Mucosa of descending colon (tissue), 3 donors: ENCODE results near the gene TMEM267. TPM values are rescaled to one million over a fixed set of nuclear protein-coding genes. Genes with fewer than 3 reads are reported as not detected.
"Not testable (repeated sequence)": the region's sequence is repeated elsewhere in the genome, so short reads cannot be mapped to it uniquely, and the experiment has no call there.

Experiments used
- ATAC-seq: fragments of 200-7000 bp; cut with Tn5 transposase; one replicate; pipeline ENCODE4 v1.9.1; 2020; ENCODE audit warnings: mild to moderate bottlenecking, moderate library complexity
- DNase-seq, 3 donors: peaks; one replicate each; pipeline ENCODE4 v3.0.0-alpha.2; 2020
- H3K36me3 ChIP-seq: fragments of 200-600 bp; one replicate; pipeline ENCODE4 v1.8.0; 2021; ENCODE audit warnings: low read depth, mild to moderate bottlenecking
- H3K4me1 ChIP-seq: fragments of 200-600 bp; one replicate; pipeline ENCODE4 v1.8.0; 2021; ENCODE audit warnings: low read depth, mild to moderate bottlenecking
- H3K4me3 ChIP-seq: fragments of 200-600 bp; one replicate; pipeline ENCODE4 v1.8.0; 2021; ENCODE audit warnings: mild to moderate bottlenecking
- H3K9me3 ChIP-seq: fragments of 200-600 bp; one replicate; pipeline ENCODE4 v1.8.0; 2021; ENCODE audit warnings: mild to moderate bottlenecking
- intact Hi-C, 2 donors: fragments of 100-400 bp; cut with DNase I in 1 of 2; cut with micrococcal nuclease in 1 of 2; formaldehyde crosslinking; loops; one replicate each; pipeline versions ENCODE4 v1.11.0 to v1.11.1; 2022; cut with DNase I, micrococcal nuclease
- total RNA-seq, 3 donors: library from RNA; stranded (reverse); fragmentation: NEBNext Ultra II Directional in 2 of 3; extraction: Animal tissue kit (Norgen Biotek cat#: 25700) in 2 of 3; gene quantifications; one replicate each; pipeline versions ENCODE4 v1.2.1 to v1.2.4, GENCODE V29; 2021 to 2023
- TF ChIP-seq, protein P1 (sequence below): fragments of 200-600 bp; IDR thresholded peaks from one replicate; pipeline ENCODE4 v1.8.0; 2022; ENCODE audit warnings: antibody characterized with exemption, mild to moderate bottlenecking
- donor health status: DM: no; HTN: no; CAD: no; lungs with moderate emphysema.
- donor health status: DM: no; HTN: no; CAD: no.
- donor health status: DM: no; HTN: yes; CAD: no.

Gene TMEM267
- total RNA-seq, 3 donors from 2014 or later: 8.2 to 10.7 (median 10.6) TPM

DNA sequence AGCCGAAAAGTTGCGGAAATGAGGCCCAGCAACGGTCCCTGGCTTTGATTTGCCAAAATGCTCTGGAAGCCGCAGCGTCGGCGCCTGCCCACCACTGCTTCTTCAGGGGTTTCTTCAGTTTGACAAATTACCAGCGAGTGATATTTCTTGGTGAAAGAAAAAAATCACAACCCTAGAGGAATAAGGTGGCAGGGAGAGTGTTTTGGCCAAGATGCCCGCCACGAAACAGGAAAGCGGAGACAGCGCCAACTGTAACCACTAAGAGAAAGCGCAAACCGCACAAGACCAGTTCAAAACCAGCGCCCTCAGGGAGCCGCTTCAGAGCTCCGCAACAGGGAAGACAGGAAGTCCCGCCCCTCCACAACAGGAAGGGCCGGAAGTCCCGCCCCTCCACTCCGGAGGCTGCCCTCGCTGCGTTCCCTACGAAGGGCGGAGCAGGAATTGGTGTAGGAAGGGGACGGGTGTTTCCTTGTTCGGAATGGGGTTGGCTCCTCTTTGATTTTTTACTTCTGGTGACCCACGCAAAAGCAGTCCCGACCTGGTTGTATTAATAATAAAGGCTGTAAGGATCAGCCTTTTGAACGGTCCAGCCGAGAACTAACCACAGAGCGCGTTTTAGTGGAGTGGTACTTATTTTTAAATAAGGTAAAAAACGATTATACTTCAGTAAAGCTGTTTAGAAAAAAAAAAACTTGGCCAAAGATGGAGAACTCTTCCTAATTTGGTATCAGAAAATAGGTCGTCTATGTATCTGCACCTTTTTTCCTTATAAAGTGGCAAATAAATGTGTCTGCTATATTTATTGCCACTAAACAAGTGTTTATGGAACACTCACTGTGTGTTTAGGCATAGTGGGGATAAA is 31.4 kb upstream of the TMEM267 start, which contains the start of gene C5orf34:
C5orf34 (minus strand) TSS at position 333 of the 862 bp plus-strand sequence. CDS start 5,809 bp downstream, outside the sequence.
- Histone ChIP-seq H3K4me3 (peak within 1 kb of the TSS; percentile 10), H3K36me3 (no peaks in the 10 kb centered on the region), H3K9me3 (no peaks in the 10 kb centered on the region), H3K4me1 (peaks cover 4% of the 10 kb centered on the region)
- peak; percentile 97 to 99 (median 98) for DNase-seq
- intact Hi-C loops: no loop called here
- TF ChIP-seq, protein P1, sequence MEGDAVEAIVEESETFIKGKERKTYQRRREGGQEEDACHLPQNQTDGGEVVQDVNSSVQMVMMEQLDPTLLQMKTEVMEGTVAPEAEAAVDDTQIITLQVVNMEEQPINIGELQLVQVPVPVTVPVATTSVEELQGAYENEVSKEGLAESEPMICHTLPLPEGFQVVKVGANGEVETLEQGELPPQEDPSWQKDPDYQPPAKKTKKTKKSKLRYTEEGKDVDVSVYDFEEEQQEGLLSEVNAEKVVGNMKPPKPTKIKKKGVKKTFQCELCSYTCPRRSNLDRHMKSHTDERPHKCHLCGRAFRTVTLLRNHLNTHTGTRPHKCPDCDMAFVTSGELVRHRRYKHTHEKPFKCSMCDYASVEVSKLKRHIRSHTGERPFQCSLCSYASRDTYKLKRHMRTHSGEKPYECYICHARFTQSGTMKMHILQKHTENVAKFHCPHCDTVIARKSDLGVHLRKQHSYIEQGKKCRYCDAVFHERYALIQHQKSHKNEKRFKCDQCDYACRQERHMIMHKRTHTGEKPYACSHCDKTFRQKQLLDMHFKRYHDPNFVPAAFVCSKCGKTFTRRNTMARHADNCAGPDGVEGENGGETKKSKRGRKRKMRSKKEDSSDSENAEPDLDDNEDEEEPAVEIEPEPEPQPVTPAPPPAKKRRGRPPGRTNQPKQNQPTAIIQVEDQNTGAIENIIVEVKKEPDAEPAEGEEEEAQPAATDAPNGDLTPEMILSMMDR: no peak
- peak; percentile 100 for ATAC-seq

DNA sequence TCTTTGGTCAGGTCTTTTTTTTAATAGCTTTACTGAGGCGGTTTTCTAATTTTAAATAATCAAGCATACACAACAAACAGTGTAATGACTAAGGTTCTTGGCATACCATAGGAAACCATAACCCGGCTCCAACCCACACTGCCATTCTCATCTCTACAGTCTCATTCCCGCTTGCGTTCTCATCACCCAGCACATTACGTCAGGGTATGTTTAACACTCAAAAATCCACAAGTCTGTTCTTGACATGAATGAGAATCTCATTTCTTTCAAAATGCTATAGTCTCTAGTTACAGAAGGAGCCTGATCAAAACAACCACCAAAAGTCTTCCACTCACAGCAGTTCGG is 30.8 kb upstream of the TMEM267 start:
- H3K4me3 ChIP-seq: peak overlapping the region; percentile 10
- TF ChIP-seq, protein P1: no peak
- H3K36me3 ChIP-seq: no peaks in the 10 kb centered on the region
- H3K4me1 ChIP-seq: peaks cover 4% of the 10 kb centered on the region
- ATAC-seq (peak; percentile 40), DNase-seq (no peak)
- H3K9me3 ChIP-seq: no peaks in the 10 kb centered on the region
- intact Hi-C loops: no loop called here

DNA sequence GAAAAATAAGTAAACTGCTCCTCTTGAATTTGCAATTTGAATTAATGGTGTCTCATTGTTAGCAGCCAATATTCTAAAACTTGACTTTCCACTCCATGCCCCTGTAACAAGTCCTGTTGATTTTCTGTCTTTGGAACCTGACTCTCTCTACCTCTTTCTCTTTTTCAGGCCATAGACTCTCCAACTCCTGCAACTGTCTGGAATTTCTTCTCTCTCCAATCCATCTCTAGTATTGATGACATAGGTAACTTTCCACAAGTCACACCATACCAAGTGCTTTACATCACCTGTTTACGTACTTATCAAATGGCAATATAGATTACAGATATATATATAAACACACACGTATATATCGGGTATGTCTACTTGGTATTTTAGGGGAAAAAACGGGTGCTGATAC is 30.4 kb upstream of the TMEM267 start:
- Histone ChIP-seq H3K4me1 (peaks cover 4% of the 10 kb centered on the region), H3K36me3 (no peaks in the 10 kb centered on the region), H3K4me3 (no peak overlapping the region), H3K9me3 (no peaks in the 10 kb centered on the region)
- intact Hi-C loops: no loop called here
- ATAC-seq (no peak), DNase-seq (no peak)
- TF ChIP-seq, protein P1: no peak

DNA sequence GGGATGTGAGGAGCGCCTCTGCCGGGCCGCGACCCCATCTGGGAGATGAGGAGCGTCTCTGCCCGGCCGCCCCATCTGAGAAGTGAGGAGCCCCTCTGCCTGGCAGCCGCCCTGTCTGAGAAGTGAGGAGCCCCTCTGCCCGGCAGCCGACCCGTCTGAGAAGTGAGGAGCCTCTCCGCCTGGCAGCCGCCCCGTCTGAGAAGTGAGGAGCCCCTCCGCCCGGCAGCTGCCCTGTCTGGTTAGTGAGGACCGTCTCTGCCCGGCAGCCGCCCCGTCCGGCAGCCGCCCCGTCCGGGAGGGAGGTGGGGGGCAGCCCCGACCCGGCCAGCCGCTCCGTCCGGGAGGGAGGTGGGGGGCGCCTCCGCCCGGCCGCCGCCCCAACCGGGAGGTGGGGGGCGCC is 27.4 kb upstream of the TMEM267 start:
- H3K4me1 ChIP-seq, H3K4me3 ChIP-seq, H3K36me3 ChIP-seq, intact Hi-C loops, H3K9me3 ChIP-seq, ATAC-seq, DNase-seq: not testable (repeated sequence)

DNA sequence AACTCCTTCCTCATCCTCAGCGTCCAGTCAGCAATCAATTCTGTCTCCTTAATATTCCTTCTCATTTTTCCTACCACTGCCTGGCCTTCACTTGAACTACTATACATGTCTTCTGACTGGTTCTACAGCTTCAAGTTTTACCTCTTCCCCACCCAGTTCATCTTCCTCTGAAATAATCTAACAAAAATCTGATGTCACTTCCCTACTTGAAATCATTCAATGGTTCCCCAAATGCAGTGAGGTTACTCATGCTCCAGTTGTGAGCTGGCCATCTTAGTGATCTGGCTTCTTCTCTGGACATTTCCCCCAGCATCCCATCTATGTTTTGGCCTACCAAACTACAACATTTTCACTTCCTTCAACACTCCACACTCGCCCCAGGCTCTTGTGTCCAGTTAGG is 14.9 kb upstream of the TMEM267 start:
- TF ChIP-seq, protein P1: no peak
- ATAC-seq: no peak

DNA sequence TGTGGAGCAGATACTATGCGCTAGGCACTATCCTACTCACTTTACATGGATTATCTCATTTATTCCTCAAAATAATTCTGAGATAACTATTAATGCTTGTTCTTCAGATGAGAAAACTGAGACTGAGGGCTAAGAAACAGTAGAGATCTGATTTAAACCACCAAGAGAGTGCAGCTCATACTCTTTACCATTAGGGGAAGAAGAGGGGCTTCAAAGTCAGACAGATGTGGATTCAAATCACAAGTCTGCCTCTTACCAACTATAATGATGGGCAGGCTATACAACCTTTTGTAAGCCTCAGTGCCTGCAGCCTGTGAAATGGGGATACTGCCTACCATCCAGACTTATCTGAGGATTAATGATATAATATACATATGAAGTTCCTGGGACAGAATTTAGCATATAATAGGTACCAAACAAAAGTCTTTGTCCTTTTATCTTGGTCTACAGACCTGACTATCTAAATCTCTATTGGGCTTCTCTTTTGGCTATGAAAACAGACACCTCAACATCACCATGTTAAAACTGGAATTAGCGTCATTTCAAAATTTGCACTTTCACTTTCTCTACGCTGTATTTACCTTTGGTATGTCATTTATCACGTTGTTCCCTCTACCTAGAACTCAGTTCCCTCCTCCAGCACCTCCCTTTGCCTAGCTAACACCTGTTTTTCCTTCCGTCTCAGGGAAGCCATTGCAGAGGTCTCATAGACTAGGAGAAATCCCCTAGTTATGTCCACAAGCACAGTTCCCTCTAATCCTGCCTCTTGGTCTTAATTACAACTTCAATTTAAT is 13.8 kb upstream of the TMEM267 start:
- intact Hi-C loops: no loop called here
- Histone ChIP-seq H3K4me3 (no peak overlapping the region), H3K4me1 (no peaks in the 10 kb centered on the region), H3K9me3 (no peaks in the 10 kb centered on the region), H3K36me3 (no peaks in the 10 kb centered on the region)
- TF ChIP-seq, protein P1: no peak
- DNase-seq (peak in 1 of 3 donors; percentile 44), ATAC-seq (peak; percentile 99)

More for the DNA sequence above, 14.9 kb upstream of the TMEM267 start:
- H3K36me3 ChIP-seq: no peaks in the 10 kb centered on the region
- no peaks in the 10 kb centered on the region for H3K4me1 ChIP-seq
- DNase-seq: no peak
- H3K4me3 ChIP-seq: no peak overlapping the region
- intact Hi-C loops: no loop called here
- H3K9me3 ChIP-seq: no peaks in the 10 kb centered on the region
